CD4-positive, alpha-beta T cell treated with Interleukin-21 for 1 hour (primary cell): Measurements from ENCODE around the gene ZNF536.

ENCODE experiments used
- DNase-seq: peaks from one replicate; pipeline ENCODE4 v3.0.0-alpha.2; 2020

ZNF536 gene

GRCh38 chr19:30364866-30365800 is 7.1 kb upstream of the ZNF536 start:
- DNase-seq, result no peak

GRCh38 chr19:30366282-30366681 is 5.9 kb upstream of the ZNF536 start:
- no peak for DNase-seq

- DNase-seq, result no peak
These were observed 5.2 kb upstream of the ZNF536 start for GRCh38 chr19:30367006-30367405.

GRCh38 chr19:30367421-30367820 is 4.8 kb upstream of the ZNF536 start:
- no peak for DNase-seq

GRCh38 chr19:30369833-30370232 is 2.4 kb upstream of the ZNF536 start:
- DNase-seq, result no peak

- no peak for DNase-seq
These were observed 885 bp upstream of the ZNF536 start for GRCh38 chr19:30371161-30371836.

GRCh38 chr19:30373593-30373992 is 1.4 kb downstream of the ZNF536 start:
- no peak for DNase-seq

- DNase-seq, result no peak
These were observed 2.3 kb downstream of the ZNF536 start for GRCh38 chr19:30374539-30374864.

- no peak for DNase-seq
These were observed 2.8 kb downstream of the ZNF536 start for GRCh38 chr19:30374865-30375552.

- DNase-seq, result no peak
These were observed 3.4 kb downstream of the ZNF536 start for GRCh38 chr19:30375553-30376031.

- DNase-seq, result no peak
These were observed 4.1 kb downstream of the ZNF536 start for GRCh38 chr19:30376272-30376671.

GRCh38 chr19:30376826-30377425 is 4.7 kb downstream of the ZNF536 start:
- no peak for DNase-seq

- DNase-seq, result no peak
These were observed 6.5 kb downstream of the ZNF536 start for GRCh38 chr19:30378701-30379100.

- DNase-seq, result no peak
These were observed 7.8 kb downstream of the ZNF536 start for GRCh38 chr19:30379841-30380610.

- DNase-seq, result no peak
These were observed 9.2 kb downstream of the ZNF536 start for GRCh38 chr19:30381366-30381765.

- no peak for DNase-seq
These were observed 13.0 kb downstream of the ZNF536 start for GRCh38 chr19:30385174-30385573.

GRCh38 chr19:30385666-30386065 is 13.5 kb downstream of the ZNF536 start:
- no peak for DNase-seq

GRCh38 chr19:30386551-30387143 is 14.5 kb downstream of the ZNF536 start:
- no peak for DNase-seq

GRCh38 chr19:30387311-30388115 is 15.3 kb downstream of the ZNF536 start:
- DNase-seq, result no peak

- no peak for DNase-seq
These were observed 16.1 kb downstream of the ZNF536 start for GRCh38 chr19:30388327-30388726.

GRCh38 chr19:30388819-30389218 is 16.6 kb downstream of the ZNF536 start:
- DNase-seq, result no peak
